Measurements from ENCODE around the gene TULP4. TPM values are rescaled to one million over a fixed set of nuclear protein-coding genes. Genes with fewer than 3 reads are reported as not detected.

Gene TULP4
- polyA plus RNA-seq, 1 donor from 2014 or later, result 42.3 TPM

DNA sequence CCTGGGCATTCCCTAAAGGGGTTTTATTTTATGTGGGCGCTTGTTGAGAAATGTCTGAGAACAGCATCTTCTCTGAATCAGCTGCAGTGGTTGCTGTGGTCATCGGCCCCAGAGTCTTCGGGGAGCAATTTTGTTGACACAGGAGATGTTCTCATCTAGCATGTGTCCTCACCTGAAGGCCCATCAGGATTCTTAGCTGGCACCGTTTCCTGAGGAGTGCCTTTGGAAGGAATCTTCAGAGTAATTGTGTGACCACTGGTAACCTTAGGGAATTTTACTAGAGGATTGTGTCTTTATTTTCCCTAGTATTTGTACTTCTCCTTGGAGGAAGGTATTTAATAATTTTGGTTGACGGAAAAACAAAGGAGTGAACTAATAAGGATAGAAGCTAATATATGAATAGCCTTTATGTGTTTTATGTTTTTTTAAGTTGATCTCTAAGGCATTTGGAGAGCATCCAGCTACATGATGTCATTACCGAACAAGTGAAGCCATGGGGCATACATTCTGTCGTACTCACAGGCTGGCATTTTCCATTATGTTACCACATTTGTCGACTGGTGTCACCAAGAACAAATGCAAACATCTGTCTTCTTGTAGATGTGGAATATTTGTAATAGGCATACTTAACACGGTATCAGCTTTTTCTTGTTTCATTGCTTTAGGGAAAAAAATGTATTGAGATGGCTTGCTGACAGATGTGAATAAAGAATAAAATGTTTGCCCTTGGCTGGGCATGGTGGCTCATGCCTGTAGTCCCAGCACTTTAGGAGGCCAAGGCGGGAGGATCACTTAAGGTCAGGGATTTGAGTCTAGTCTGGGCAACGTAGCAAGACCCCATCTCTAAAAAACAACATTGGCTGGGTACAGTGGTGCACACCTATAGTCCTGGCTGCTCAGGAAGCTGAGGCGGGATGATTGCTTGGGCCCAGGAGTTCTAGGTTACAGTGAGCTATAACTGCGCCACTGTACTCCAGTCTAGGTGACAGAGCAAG is 41.9 kb downstream of the TULP4 start:
- no peaks in the 10 kb centered on the region for H3K27me3 Mint-ChIP-seq
- no peaks in the 10 kb centered on the region for H3K9me3 Mint-ChIP-seq
- peak overlapping the region in 1 of 3 donors; percentile 23 for H3K27ac Mint-ChIP-seq
- H3K4me1 Mint-ChIP-seq, result peaks cover 20 to 27% (median 21%) of the 10 kb centered on the region in 3 donors
- peaks cover 2% of the 10 kb centered on the region for H3K36me3 Mint-ChIP-seq
- H3K4me3 Mint-ChIP-seq, result no peak overlapping the region

DNA sequence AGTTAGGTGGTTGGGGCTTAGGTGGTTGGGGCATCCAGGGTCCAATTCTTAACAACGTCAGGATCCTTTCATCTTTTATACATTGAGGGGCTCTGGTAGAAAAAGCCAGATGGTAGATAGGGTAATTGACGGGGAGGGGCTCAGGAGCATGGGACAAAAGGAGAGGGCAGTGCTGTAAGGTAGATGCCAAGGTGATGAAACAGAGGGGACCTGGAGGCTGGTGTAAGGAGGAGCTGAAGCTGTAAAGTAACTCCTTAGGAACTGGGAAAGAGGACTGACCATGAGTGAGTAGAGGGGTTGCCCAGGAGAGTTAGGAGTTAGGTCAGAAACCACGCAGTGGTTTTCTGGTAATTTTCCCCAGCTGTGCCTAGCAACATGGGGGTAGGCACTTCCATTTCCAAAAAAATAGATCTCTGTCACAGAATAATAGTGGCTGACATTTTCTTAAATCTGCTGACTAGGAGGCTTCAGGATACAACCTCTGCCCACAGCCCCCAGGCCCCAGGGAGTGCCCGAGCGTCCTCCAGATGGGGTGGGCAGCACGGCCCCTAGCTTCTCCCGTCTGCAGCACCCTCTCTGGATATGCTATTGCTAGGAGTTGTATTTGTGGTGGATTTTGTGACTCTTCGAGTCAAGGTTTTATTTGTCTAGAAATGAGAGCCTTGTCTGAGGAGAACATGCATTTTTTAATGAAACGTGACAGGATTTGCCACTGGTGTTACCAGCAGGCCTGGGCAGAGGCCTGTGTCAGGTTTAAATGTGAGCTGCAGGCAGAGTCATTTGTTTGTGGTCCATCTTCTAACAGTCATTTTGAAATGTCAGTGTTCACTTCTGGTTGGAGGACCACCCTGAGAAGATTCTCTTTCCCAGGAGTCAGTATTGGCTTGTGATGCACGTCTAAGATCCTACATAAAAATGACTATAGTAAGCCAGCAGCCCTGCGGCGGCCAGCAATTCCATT is 44.6 kb downstream of the TULP4 start:
- H3K4me1 Mint-ChIP-seq, result peaks cover 25 to 31% (median 31%) of the 10 kb centered on the region in 3 donors
- peak overlapping the region in 1 of 4 donors; percentile 56 for H3K4me3 Mint-ChIP-seq
- H3K27me3 Mint-ChIP-seq, result no peaks in the 10 kb centered on the region
- H3K36me3 Mint-ChIP-seq, result peaks cover 2% of the 10 kb centered on the region
- H3K27ac Mint-ChIP-seq, result no peak overlapping the region
- no peaks in the 10 kb centered on the region for H3K9me3 Mint-ChIP-seq

DNA sequence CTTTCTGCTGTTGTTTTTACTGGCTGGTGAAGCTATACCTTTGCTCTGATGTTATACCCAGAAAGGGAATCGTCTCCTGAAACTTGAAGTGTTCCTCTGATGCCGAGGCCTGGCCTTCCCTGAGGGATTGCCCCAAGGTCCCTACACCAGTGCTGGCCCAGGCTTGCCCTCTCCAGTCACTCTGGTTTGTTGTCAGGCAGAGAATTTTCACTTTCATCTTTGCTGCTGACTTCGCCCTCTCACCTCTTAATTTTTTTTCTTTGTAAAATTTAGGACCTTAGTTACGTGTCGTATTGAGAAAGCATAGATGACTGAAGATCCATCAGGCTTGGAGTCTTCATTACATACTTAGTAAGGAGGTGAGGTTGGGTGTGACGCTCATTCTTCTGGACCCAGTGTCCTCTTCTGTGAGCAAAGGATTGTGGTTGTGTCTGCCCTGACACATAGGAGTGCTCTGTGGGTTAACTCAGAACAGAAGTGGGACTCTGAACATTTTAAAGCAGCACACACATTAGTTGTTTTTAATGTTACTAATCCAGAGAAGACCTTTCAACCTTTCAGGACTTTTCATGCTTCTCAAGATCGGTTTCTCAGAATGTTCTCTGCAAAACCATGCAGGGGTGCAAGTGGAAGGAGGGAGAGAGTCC is 45.4 kb downstream of the TULP4 start:
- Mint-ChIP-seq H3K27me3 (no peaks in the 10 kb centered on the region), H3K4me3 (peak overlapping the region in 1 of 4 donors; percentile 56), H3K9me3 (no peaks in the 10 kb centered on the region), H3K27ac (no peak overlapping the region), H3K36me3 (peaks cover 2% of the 10 kb centered on the region), H3K4me1 (peaks cover 25 to 31% (median 31%) of the 10 kb centered on the region in 3 donors)

GRCh38 chr6:158358450-158359077 is 46.3 kb downstream of the TULP4 start:
- H3K4me3 Mint-ChIP-seq, result no peak overlapping the region
- H3K9me3 Mint-ChIP-seq, result no peaks in the 10 kb centered on the region
- H3K4me1 Mint-ChIP-seq, result peaks cover 25 to 31% (median 31%) of the 10 kb centered on the region in 3 donors
- H3K27me3 Mint-ChIP-seq, result no peaks in the 10 kb centered on the region
- no peaks in the 10 kb centered on the region for H3K36me3 Mint-ChIP-seq
- peak overlapping the region in 1 of 3 donors; percentile 41 for H3K27ac Mint-ChIP-seq

- Mint-ChIP-seq H3K9me3 (no peaks in the 10 kb centered on the region), H3K27me3 (no peaks in the 10 kb centered on the region), H3K36me3 (no peaks in the 10 kb centered on the region), H3K4me3 (no peak overlapping the region), H3K27ac (no peak overlapping the region), H3K4me1 (peaks cover 18 to 29% (median 24%) of the 10 kb centered on the region in 3 donors)
Measured at GRCh38 chr6:158361068-158361467, 48.8 kb downstream of the TULP4 start.

GRCh38 chr6:158361961-158362669 is 49.9 kb downstream of the TULP4 start:
- Mint-ChIP-seq H3K4me1 (peaks cover 12 to 24% (median 21%) of the 10 kb centered on the region in 3 donors), H3K36me3 (no peaks in the 10 kb centered on the region), H3K27ac (no peak overlapping the region), H3K27me3 (no peaks in the 10 kb centered on the region), H3K9me3 (peaks cover 0 to 4% (median 0%) of the 10 kb centered on the region in 3 donors), H3K4me3 (no peak overlapping the region)

GRCh38 chr6:158366363-158366762 is 54.1 kb downstream of the TULP4 start:
- H3K27me3 Mint-ChIP-seq, result no peaks in the 10 kb centered on the region
- peaks cover 0 to 6% (median 0%) of the 10 kb centered on the region in 3 donors for H3K4me1 Mint-ChIP-seq
- H3K36me3 Mint-ChIP-seq, result no peaks in the 10 kb centered on the region
- H3K27ac Mint-ChIP-seq, result no peak overlapping the region
- no peak overlapping the region for H3K4me3 Mint-ChIP-seq
- H3K9me3 Mint-ChIP-seq, result peaks cover 0 to 4% (median 0%) of the 10 kb centered on the region in 3 donors

DNA sequence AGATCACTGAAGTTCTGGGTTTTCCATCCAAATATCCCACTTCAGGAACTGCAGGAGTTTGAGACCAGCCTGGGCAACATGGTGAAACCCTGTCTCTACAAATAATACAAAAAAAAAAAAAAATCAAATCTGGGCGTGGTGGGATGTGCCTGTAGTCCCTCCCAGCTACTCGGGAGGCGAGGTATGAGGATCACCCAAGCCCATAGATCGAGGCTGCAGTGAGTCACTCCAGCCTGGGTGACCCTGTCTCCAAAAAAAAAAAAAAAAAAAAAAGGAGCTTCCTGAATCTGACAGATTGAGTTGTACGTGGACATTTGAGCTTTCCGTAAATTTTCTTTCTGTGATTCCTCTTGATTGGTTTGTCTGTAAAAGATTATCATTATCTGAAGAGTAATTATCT is 55.6 kb downstream of the TULP4 start:
- H3K27me3 Mint-ChIP-seq, result no peaks in the 10 kb centered on the region
- no peak overlapping the region for H3K27ac Mint-ChIP-seq

GRCh38 chr6:158369241-158369640 is 57.0 kb downstream of the TULP4 start:
- Mint-ChIP-seq H3K9me3 (peaks cover 0 to 4% (median 0%) of the 10 kb centered on the region in 3 donors), H3K36me3 (no peaks in the 10 kb centered on the region), H3K4me3 (no peak overlapping the region), H3K27me3 (no peaks in the 10 kb centered on the region), H3K27ac (no peak overlapping the region), H3K4me1 (peaks cover 0 to 6% (median 5%) of the 10 kb centered on the region in 3 donors)

More for the DNA sequence above, 55.6 kb downstream of the TULP4 start:
- peaks cover 0 to 6% (median 4%) of the 10 kb centered on the region in 3 donors for H3K4me1 Mint-ChIP-seq
- H3K36me3 Mint-ChIP-seq, result no peaks in the 10 kb centered on the region
- H3K4me3 Mint-ChIP-seq, result no peak overlapping the region
- H3K9me3 Mint-ChIP-seq, result peaks cover 0 to 4% (median 0%) of the 10 kb centered on the region in 3 donors

DNA sequence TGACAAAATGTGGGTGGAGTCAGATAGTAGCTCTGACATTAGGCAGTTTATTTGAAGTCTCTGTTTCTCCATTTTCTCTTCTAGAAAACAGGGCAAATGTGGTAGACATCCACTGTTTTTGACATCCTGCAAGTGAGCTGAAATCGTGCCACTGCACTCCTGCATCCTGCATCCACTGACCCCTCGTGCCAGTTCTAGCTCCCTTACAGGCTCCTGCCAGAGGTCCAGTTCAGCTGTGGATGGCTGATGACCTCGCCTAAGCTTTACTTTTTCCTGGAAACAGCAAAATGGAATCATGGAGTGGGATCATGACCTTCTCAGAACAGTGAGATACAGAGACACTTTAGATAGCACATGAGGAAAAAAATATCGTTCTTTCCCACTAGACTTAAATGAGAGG is 58.5 kb downstream of the TULP4 start:
- peaks cover 0 to 4% (median 0%) of the 10 kb centered on the region in 3 donors for H3K9me3 Mint-ChIP-seq
- H3K4me3 Mint-ChIP-seq, result peak overlapping the region in 1 of 4 donors; percentile 10
- peaks cover 4 to 8% (median 5%) of the 10 kb centered on the region in 3 donors for H3K4me1 Mint-ChIP-seq
- peaks cover 4% of the 10 kb centered on the region for H3K36me3 Mint-ChIP-seq
- H3K27me3 Mint-ChIP-seq, result no peaks in the 10 kb centered on the region
- no peak overlapping the region for H3K27ac Mint-ChIP-seq

- peaks cover 0 to 4% (median 0%) of the 10 kb centered on the region in 3 donors for H3K9me3 Mint-ChIP-seq
- peaks cover 4% of the 10 kb centered on the region for H3K36me3 Mint-ChIP-seq
- H3K27ac Mint-ChIP-seq, result no peak overlapping the region
- H3K4me3 Mint-ChIP-seq, result peak overlapping the region in 1 of 4 donors; percentile 10
- peaks cover 4 to 8% (median 5%) of the 10 kb centered on the region in 3 donors for H3K4me1 Mint-ChIP-seq
- no peaks in the 10 kb centered on the region for H3K27me3 Mint-ChIP-seq
Measured at GRCh38 chr6:158371261-158371660, 59.0 kb downstream of the TULP4 start.

GRCh38 chr6:158372574-158372973 is 60.3 kb downstream of the TULP4 start:
- Mint-ChIP-seq H3K4me1 (peaks cover 4 to 8% (median 5%) of the 10 kb centered on the region in 3 donors), H3K4me3 (no peak overlapping the region), H3K27ac (no peak overlapping the region), H3K9me3 (no peaks in the 10 kb centered on the region), H3K27me3 (no peaks in the 10 kb centered on the region), H3K36me3 (peaks cover 4% of the 10 kb centered on the region)

DNA sequence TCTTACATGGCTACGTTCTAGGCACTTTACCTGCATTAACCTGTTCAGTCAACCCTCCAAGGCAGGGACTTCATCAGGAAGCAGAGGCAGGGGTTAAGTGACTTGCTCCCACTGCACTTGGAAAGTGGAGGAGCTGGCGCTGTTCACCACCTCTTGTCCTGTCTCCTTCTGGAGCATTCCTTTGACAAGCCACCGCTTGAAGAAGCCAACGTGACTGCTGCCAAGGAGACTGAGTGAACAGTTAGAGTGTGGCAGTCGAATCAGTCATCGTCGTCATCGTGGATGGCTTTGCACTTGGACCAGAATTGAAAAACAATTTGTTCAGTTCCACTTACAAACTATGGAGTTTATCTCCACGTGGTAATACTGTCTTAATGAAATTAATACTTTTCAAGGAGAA is 60.9 kb downstream of the TULP4 start:
- H3K36me3 Mint-ChIP-seq, result peaks cover 4% of the 10 kb centered on the region
- H3K27ac Mint-ChIP-seq, result no peak overlapping the region
- H3K4me3 Mint-ChIP-seq, result no peak overlapping the region
- H3K27me3 Mint-ChIP-seq, result no peaks in the 10 kb centered on the region
- H3K4me1 Mint-ChIP-seq, result peaks cover 4 to 8% (median 5%) of the 10 kb centered on the region in 3 donors
- no peaks in the 10 kb centered on the region for H3K9me3 Mint-ChIP-seq

Measured in IgD-negative memory B cell (primary cell).